OCI-M2 (cell line): ENCODE measurements around the gene EGLN3.
"Not testable (repeated sequence)": the region's sequence is repeated elsewhere in the genome, so short reads cannot be mapped to it uniquely, and the experiment has no call there.

Experiments used
- DNase-seq: peaks from one replicate; lab custom pipeline; 2025; ENCODE audit not compliant: unreplicated experiment; lab: John Stamatoyannopoulos, UW

The EGLN3 gene

GRCh38 chr14:33962466-33962865 is 11.6 kb upstream of the EGLN3 start:
- not testable (repeated sequence) for DNase-seq

DNA sequence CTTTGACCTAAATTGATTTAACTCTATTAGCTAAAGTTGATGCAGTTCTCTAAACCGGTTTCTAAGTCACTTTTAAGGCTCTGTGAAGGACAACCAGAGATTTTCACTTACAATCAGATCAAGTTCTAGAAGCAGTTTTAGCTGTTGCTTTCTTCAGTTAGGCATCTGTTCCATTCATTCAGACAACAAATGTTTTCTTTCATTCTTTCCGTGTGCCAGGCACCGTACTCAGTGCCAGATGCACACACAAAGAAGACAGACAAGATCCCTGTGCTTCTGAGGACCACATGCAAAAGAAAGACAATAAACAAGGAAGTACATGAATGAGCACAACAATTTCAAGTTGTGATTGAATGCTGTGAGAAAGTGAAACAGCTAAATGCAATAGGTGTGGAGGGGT is 11.1 kb upstream of the EGLN3 start:
- DNase-seq: no peak

DNA sequence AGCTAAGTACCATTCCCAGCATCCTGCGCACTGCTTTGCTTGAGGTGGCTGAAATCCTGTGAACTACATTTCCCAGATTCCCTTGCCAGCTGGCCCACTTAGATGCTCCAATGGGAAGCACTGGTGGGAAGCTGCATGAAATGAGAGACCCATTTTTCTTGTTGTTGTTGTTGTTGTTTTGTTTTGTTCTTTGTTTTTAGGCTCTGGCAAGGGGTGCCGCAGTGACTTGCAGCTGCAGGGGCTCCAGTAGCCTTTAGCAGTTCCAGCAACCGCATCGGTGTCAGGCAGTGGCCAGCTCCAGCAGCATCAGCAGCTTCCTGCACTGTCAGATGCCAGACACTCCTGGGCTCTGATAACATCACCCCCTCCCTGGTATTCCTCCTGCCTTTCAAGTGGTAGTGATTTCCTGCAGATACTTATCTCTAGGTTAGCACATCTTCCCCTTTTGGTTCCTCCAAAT is 8.8 kb upstream of the EGLN3 start:
- no peak for DNase-seq

GRCh38 chr14:33958605-33959226 is 7.8 kb upstream of the EGLN3 start:
- DNase-seq: no peak

DNA sequence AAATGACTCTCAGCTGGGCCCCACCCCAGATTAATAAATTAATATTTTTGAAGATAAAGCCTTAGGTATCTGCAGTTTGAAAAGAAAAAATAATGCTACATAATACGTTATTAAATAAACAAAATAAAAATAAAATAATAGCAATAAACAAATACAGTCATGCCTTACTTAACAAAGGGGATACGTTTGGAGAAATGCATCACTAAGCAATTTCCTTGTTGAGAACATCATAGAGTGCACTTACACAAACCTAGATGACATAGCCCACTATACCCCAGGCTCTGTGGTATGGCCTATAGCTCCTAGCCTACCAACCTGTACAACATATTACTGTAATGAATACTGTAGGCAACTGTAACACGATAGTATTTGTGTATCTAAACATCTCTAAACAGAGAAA is 7.1 kb upstream of the EGLN3 start:
- DNase-seq: no peak

DNA sequence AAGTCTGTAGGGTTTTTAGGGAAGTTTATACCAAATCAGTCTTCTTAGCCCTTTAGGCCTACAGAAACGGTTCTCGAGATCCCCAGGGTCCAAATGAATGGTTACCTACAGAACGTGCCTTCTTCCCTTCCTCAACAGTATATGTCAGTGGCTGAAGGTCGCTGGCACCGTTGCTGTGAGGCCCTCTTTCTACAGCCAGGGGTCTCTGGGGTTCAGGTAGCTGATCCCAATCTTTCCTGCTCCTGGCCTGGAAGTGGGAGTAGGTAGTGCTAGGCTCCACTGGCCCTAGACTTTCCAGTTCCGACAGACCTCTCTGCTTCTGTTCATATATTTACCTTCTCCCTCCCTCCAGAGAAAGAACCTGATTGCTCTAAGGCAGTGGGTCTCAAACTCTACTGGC is 6.4 kb upstream of the EGLN3 start:
- DNase-seq: no peak

GRCh38 chr14:33956640-33957039 is 5.8 kb upstream of the EGLN3 start:
- DNase-seq: no peak

GRCh38 chr14:33954016-33954598 is 3.2 kb upstream of the EGLN3 start:
- DNase-seq: no peak

DNA sequence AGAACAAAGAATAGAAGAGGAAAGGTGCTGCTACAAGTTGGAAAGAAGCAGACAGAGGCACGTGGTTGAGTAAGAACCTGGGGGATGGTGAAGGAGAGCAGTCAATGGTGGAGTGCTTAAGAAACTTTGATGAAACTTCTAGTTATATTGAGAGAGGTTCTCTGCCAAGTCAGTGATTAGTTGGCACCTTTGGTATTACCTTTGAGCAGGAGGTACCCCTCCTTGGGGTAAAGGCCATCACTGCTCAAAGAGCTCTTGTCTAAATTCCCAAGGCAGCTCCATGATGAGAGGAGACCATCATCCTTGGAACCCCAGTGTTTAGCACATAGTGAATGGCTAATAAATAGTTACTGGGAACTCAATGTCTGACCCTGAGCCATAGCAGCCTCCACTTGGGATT is 1.7 kb upstream of the EGLN3 start:
- DNase-seq: no peak

- peak; percentile 71 for DNase-seq
Measured at GRCh38 chr14:33951183-33951840, 438 bp upstream of the EGLN3 start.

GRCh38 chr14:33949411-33949893 is 1.4 kb downstream of the EGLN3 start:
- no peak for DNase-seq

DNA sequence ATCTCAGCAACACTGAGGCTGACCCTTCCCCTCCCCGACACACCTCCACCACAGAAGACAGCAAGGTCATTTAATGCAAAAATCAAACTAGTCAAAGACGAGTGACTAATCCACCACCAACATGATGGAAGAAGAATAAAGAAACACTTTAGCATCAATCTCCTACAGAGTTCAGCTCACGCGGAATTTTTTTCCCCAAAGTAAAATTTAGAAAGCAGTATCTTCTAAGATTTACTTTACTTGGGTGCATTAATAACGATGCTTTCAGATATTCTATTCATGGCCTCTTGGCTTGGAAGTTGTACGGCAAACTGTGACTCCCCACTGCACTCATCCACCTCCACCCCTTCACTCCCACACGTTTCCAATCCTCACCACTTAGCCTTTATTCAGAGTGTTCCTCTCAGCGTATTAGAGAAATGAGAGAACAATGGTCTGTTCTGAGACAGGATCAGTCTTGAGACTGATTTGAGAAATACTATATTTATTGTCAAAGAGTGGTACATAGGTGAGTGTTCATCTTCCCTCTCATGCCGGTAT is 1.9 kb downstream of the EGLN3 start:
- DNase-seq: no peak

GRCh38 chr14:33948145-33948868 is 2.6 kb downstream of the EGLN3 start:
- no peak for DNase-seq

- DNase-seq: no peak
Measured at GRCh38 chr14:33946679-33947476, 4.0 kb downstream of the EGLN3 start.

DNA sequence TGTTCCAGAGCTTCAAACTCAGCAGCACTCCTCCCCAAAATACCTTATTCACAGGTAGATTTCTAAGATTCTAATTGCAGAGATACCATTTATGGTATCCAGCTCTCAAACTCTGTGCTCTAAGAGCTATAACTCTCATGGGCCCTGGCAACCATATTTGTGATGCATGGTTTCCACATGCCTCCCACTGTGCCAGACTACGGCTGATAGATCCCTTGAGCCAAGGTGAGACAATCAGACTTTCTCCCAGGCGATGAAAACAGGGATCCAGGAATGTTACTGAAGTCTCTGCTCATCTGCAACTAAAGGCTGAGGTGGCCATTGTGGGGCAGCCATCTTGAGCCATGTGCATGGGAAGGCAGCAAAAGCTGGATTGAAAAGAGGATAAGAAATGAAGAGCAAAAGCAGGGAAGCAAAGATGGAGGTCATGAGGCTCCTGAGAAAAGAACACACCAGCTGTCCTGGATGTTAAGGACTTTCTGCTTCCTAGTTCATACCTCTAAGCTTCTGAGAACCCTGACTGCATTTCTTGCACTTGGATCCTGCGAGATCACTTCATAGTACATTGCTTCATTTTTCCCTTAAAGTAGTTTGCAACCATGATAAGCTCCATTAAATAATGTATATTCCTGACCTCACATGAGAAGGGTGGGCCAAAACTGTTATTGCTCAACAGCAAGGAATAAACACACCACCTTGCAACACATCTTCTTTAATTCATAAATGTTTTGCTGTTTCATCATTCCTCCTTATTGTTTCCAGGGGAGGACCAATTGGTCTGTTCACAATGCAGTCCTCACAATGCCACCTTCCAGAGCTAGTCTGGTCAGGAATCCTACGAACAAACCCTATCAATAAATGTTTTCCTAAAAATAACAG is 5.4 kb downstream of the EGLN3 start:
- no peak for DNase-seq

DNA sequence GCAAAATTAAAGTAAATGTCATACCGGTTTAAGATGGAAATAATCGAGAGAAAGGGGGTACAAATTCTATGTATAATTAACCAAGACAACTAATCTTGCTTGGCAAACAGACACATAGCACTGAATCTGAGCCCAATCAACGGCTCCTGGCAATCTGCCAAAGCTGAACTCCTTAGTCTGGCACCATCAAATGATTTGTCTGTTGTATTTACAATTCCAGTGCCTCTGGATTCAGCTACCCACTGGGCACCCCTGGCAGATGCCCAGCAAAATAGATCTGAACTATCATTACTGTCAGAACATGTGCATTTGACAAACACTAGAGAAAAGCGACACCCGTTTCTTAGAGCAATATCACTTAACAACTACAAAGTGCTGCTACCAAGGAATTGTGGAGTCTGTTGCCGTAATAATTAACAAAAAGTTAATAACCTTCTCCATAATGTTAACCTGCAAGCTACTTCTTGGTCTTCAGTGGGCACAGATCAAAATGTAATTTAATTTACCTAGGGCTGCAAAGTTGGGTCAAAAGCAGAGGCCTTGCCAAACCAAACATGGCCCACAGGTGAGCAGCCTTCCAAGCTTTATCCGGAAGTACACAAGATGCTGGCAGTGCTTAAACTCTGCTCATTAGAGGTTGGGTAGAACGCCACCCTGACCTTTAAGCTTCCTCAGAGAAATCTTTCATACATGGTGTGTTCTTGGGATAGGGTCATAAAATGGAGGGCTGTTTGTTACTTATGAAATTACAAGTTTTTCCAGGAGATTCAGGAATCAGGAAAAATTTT is 7.6 kb downstream of the EGLN3 start:
- no peak for DNase-seq

GRCh38 chr14:33941718-33942117 is 9.2 kb downstream of the EGLN3 start:
- DNase-seq: no peak

- no peak for DNase-seq
Measured at GRCh38 chr14:33940561-33941011, 10.3 kb downstream of the EGLN3 start.
